Activated CD4-positive, alpha-beta T cell treated with anti-CD3 and anti-CD28 coated beads, Interleukin-2, amount 50 U/mL, for 24 hours (primary cell): ENCODE measurements around the gene THADA.

ENCODE experiments used
- DNase-seq, 2 donors: peaks; one replicate each; pipeline ENCODE4 v3.0.0-alpha.2; 2020; ENCODE audit warnings: low read depth in 1 of 2, low spot score in 1 of 2

THADA gene

DNA sequence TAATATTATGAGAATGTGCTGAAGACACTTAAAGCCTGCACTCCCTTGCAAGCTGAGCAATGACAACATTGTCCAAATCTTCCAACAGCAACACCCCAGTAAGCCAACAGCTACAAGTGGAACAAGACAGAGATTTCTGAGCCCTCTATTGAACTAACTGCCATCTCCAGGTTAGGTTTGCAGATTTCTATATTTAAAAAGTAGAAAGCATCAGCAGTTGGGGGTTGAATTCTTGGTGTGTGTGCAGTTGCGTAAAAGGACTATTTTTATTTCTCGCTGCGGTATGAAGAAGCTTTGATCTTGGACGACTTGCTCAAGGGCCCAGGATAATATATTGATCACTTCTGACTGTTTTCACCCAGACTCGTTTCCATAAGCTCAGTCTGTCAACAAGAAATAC lies 263.2 kb downstream of the THADA start:
- DNase-seq, result no peak

DNA sequence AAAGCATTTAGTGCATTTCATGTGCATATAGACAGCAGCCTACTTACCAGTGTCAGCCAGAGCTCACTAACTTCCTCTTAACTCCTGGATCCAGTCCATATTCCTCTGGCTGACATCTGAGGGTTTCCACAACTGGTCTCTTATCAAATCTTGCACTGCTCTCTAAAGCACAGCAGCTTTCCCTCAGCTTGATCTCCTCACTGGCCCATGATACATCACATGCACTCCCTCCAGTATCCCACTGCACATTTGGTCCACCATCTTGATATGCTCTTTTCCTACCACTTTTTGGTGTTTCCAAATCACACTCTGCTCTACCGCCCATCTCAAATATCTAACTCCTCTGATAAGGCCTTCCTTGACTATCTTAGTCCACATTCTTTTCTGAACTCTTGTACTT lies 264.4 kb downstream of the THADA start:
- DNase-seq, result no peak

DNA sequence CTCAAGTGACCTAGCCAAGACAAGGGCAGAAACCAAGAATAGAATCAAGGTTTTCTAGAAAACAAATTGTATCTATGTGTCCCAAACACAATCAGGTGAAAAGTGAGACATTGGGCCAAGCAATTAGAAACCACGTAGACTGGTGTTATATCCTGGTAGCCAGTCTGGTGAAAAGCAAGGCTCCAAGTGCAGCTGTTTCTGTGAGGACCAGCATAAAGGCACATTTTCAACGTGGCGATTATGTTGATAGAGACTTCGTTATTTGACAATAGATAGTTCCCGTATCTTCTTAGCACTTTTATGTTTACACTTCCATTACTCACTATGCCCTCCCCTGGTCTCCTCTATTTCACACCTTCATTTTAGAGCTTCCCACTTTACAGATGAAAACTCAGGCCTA lies 266.2 kb downstream of the THADA start:
- DNase-seq, result no peak

DNA sequence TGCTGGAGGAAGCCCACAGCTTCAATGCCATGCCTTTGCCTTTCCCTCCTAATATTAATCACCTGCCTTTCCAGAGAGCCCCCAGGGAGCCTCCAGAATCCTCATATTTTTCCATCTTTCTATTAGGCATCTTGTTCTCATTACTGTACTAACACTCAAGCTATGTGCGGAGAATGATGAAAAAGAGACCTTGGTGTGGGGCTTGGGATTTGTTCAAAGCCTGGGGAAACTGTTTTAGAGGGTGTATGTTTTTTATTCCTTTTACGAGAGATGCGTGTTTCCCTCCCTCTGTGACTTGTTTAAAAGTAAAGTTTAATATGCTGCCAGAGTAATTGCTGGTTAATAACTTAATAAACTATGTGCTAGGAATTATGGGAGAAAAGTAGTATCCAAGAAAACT lies 267.0 kb downstream of the THADA start:
- no peak for DNase-seq

DNA sequence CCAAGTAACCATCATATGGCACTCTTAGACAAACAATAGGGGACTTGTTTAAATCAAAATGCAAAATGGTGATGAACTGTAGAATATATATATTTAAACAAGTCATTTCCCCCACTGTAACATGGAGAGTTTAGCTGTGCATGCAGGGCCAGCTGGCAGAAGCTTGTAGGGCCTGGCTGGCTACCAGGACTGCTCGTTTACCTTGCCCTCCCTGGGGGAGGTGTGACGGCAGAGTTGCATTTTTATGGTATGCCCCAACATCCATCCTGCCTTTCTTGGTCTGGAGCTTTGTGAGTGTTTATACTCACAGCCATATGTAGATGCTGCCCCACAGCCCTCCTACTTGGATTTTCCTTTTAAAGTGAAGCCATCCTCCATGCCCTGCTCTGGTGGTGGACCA lies 267.7 kb downstream of the THADA start:
- DNase-seq, result no peak

DNA sequence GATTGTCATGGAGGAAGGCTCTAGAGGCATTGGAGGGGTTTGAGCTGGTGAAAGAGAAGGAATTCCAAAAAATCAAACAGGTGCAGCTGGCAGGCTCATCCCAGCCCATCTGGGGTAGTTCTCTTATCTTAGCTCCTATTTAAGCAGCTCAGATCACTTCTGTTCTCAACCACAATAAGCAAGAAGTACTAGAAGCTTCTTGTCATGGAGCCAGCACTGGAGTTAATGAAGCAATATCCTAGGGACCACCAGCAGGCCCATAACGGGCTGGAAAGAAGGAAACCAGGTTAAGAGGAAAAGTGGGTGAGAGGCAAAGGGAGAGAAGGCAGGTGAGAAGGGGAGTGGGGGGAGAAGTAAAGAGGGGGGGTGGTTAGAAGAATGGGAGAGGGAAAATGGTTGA lies 268.7 kb downstream of the THADA start:
- DNase-seq, result no peak

DNA sequence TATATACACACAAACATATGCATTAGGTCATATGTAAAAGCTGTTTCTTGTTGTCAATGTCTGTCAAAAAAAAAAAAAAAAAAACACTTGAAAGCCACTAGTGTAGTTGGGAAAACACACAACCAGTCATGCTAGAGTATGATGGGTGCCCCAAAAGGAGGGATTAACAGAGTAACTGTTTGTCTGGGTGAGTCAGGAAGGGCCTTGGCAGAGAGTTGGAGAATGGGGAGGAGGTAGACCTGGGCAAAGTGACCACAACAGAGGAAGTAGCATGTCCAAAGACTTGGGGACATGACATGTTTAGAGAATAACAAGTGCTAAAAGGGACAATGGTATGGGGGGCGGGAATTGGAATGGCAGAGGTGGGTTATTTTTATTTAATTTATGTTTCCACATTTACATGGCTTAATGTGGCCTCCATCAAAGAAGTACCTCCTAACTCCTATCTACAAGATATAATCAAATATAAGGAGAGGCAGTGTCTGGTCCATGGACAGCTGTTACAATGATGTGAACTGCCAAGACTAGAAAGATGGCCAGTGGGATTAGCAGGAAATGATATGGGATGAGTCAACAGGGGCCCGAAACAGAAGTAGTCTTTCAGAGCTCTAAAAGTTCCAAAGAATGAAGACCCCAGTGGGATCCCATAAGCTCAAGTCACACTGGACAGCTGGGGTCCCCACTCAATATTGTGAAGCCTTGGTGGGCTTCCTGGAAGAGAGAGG lies 269.6 kb downstream of the THADA start:
- DNase-seq, result no peak

DNA sequence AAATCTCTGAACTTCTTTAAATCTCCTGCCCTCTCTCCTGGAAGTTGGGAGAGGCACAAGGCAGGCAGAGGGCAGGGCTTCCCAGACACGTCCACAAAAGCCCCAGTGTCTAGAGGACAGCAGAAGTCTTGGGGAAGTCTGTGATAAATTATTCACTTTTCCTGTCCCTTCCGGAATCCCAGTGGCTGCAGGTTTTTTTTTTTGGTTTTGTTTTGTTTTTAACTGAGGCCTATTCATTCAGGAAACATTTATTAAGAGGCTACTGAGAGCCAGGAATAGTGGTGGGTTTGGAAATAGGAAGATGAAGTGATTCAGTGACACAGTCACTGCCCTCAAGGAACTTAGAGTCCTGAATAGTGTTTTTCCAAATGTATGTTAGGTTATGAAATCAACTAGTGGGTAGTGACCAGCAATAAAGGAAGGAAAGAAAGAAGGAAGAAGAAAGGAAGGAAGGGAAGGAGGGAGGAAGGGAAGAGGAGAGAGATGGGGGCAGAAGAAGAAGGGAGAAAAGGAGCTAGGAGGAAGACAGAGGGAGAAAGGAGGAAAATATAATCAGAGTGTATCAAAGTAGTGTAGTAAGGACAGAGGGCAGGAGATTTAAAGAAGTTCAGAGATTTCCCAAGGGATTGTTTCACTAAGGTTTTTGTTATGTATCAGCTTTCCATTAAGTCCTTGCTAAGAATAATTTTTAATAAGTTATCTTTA lies 270.6 kb downstream of the THADA start:
- DNase-seq, result no peak

DNA sequence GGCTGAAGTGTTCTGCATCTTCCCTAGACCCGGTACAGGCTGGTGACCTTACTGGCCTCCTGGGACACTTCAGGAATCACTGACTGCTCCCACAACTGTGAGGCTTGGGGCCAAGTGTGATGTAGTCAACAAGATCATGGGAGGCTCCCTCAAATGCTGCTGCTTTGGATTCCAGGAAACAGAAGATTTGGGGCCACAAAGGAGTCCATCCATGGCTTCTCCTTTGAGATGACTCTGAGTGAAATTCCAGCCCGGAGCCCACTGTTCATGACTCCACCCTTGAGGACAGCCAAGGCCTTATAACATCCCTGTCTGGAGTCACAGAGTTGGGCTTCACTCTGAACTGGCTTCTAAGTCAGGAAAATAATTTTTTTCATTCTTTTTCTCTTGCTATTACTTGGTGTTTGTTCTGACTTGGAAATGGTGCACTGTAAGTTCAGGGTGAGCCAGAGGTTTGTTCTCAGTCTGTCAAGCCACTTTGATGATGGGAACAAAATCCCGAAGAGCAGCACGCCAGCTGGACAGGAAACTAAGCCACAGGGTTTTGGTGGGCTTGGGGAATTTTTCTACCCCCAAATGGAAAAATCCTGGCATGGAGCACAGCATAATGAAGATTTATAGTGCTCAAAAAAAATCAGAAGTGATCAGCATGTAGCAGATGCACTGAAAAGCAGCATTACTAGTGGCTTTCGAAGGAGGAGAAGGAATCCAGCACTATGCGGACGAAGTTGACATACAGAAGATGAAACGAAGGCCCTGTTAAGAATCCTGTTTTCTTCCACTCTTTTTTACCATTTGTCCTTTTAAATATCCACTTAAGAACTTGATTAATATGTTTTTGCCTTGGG lies 271.4 kb downstream of the THADA start:
- no peak for DNase-seq

DNA sequence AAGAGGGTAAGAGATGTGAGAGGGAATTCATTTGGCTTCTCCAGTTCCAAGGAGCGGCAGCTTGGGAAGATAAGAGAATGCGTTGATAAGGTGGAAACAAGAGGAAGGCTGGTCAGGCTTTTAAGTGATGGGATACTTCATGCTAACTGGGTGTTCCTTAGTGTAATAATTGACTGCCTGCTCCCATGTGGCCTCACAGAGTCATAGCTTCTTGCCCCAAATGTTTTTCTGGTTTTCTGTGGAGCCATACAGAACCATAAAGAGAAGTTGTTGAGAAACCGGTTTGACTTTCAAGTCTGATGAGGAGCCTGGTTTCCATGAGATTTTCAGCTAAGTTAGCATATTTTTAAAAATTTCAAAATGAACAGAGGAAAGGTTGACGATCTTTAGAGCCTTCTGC lies 272.0 kb downstream of the THADA start:
- no peak for DNase-seq

DNA sequence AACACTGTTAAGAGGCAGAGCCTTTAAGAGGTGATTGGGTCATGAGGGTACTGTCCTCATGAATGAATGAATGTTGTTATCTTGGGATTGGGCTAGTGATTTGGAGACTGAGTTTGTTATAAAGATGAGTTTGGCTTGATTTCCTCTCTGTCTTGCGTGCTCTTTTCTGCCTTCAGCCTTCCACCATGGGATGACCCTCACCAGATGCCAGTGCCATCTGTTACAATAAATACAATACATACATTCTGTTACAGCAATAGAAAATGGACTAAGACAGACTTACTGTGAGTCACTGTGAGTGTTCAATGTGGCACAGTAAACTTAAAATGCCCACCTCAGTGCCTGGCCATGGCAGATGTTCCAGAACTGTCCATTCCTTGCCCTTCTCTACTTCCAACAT lies 274.4 kb downstream of the THADA start:
- DNase-seq, result no peak

DNA sequence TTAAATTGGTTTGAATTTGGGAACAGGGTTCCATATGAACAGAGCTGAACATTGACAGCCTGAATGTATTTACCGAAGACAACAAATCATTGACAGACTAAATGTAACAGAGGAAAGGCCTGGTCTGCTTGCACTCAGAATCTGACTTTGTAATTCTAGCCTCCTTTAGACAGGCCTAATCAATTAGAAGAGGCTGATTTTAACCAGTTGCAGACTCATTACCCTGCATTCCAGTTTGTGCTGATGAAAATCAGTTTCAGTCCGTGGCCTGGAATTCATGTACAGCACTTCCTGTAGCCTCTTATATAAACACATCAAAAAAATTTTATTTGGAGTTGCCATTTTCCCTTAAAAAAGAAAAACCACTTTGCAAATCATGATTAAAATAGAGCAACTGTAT lies 276.3 kb downstream of the THADA start:
- no peak for DNase-seq

DNA sequence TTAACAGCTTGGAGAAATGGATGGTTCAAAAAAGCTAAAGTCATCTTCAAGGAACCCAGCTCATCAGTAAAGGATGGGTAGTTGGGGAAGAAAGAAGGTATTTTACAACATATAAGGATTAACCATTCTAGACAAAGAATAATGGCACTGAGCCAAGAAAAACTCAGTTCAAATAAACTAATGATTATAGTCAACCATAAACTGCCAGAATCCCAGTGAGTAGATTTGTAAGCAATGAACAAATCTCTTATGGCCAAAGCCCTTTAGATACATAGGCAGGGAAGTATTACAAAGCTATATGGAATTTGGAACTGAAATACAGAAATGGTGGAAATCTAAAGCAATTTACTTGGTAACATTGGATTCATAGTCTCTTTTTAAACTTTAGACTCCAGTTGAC lies 277.0 kb downstream of the THADA start:
- DNase-seq, result no peak

DNA sequence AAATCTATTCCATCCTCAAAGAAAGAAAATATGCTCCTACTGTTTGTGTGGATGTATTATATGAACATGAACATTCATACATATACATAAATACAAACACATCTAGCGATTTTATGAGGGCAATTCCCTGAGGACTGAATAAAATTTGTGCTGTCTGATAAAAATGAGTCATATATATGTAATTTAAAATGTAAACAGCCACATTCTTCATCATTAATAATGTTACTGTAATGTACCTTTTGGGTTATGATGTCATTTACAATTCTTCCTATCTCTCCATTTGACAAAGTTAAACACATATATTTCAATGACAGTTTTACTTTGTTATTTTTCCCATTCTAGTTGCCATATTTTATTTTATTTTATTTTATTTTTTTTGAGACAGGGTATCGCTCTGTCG lies 278.2 kb downstream of the THADA start:
- DNase-seq, result no peak

DNA sequence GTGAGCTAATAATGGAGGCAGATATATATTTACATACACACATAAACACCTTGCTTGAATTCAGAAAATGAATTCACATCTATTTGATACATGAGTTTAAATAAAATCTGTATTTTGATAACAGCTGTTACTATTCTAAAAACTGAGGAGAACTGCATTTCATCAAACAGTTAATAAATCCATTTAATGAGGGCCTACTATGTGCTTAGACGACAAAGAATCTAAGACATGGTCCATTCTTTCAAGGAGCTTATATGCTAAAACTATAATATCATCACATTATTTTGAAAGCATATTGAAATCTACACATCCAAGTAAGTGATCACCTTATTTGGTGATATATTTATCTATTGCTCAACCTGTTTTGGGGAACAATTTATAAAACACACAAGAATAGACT lies 278.6 kb downstream of the THADA start:
- DNase-seq, result no peak

DNA sequence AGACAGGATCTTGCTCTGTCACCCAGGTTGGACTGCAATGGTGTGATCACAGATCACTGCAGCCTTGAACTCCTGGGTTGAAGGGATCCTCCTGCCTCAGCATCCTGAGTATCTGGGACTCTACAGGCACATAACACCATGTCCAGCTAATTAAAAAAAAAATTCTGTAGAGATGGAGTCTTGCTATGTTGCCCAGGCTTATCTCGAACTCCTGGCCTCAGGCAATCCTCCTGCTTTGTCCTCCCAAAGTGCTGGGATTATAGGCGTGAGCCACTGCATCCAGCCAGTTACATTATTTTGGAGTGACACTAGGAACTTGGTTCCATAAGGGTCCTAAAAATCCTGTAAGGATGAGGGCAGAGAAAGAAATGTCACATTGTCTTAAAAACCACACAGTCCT lies 280.4 kb downstream of the THADA start:
- no peak for DNase-seq

DNA sequence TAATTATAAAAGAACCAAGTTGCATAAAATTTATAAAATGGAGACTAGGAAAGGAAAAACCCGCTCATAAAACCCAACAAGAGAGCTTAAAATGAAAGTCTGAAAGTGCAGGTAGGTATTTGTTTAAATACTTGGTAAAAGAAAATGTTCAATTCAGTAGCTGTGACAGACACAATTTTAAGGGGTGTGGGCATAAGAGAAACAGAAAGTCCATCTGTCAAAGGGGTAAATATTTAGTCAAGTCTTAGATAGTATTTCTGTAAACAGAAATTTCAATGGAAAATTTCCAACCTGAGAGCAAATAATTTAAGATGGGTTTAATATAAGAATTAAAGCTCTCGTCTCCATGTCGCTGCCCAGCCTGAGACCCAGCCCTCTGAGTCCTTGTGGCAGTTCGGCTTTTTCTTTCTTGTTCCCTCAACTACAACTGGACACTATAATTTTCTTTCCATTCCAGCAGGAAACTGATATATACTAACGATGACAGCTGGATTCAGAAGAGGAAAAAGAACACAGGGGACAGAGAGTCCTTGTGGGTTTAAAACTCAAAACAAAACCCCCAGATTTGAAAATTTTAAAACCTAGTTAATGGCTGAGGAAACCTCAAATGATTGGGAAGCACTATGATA lies 281.4 kb downstream of the THADA start:
- no peak for DNase-seq

DNA sequence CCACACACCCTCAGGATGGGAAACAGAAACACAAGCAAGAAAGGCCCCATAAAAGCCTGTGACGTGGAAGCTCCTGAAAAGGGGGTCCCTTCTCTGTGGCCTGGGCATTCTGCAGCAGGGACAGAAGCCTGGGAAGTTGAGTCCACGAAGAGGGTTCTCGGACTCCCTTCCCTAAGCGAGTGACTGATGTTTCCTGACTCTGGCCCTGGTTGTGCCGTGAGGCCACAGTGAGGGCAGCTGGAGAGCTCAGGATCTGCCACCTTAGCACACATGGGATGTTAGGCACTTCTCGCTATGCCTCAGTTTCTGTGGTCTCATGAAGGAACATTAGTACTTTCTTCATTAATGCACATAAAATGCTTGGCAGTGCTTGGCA lies 282.2 kb downstream of the THADA start:
- DNase-seq, result no peak

DNA sequence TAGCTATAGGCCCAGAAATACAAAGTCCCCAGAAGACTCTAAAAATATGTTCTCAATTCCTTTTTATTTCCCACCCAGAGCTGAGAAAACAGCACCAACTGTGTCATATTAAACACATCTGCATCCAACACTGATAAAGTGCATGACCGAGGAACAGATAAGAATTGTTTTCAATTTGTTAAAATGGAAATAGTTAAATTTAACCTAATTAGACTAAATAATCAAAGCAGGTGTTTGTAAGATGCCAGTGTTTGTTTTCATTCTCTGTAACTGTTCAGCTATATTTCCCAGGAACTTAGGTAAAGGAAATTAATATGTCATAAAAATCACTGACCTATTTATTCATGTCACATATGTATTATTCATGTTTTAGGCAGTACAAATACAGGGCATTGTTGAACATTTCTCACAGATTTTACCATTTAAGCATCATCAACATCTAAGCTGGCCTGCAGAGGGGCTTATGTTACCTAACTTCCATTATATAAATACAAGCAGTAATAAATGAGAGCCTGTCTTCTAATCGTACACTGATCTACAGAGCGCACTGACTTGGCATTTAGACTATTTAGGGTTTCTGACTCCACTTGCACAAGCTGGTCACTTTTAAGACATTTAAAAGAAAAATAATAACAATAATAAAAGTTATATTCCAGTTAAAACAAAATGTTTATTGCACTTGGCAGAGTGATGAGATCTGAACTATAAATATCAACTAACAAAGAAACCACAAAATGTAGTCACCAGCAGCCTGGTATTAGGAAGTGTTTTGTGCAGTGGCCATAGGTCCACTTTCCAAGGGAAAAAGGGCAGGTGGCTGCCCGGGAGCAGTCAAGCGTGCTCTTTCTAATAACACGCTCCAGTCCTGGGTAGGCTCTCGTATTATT lies 282.8 kb downstream of the THADA start:
- DNase-seq, result no peak

DNA sequence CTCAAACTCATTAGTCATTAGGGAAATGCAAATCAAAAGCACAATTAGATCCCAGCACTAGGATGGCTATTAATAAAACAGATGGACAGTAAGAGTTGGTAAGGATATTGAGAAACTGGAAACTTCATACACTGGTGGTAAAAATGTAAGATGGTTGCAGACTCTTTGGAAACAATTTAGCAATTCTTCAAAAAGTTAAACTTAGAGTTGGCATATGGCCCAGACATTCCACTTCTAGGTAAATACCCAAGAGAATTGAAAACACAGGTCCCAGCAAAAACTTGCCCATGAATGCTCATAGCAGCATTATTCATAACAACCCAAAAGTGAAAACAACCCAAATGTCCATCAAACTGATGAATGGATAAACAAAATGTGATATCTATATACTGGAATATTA lies 284.6 kb downstream of the THADA start:
- no peak for DNase-seq

DNA sequence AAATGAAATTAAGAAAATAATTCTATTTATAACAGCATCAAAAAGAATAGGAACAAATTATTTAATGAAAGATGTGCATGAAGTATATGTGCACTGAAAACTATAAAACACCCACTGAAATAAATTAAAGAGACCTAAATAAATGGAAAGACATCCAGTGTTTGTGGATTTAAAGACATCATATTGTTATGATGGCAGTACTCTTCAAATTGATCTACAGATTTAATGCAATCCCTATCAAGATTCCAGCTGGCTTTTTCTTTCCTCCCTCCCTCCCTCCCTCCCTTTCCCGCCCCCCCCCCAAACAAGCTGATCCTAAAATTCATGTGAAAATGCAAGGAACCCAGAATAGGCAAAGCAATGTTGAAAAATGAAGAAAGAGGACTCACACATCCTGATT lies 285.9 kb downstream of the THADA start:
- no peak for DNase-seq
